Neural cell (in vitro differentiated cells): Measurements from ENCODE around the gene NUB1. TPM values are rescaled to one million over a fixed set of nuclear protein-coding genes. Genes with fewer than 3 reads are reported as not detected.

Experiments
- H2AFZ ChIP-seq: fragments of 200-600, 300-800 bp; sonication (generic), shearing (Covaris generic); 2 replicates; pipeline ENCODE4 v1.6.0; 2014; ENCODE audit warnings: low read depth, mild to moderate bottlenecking, antibody characterized with exemption, low read length, moderate library complexity
- H3F3A ChIP-seq: fragments of 200-600 bp; shearing (Covaris generic); 2 replicates; pipeline ENCODE4 v1.6.1; 2016; ENCODE audit warnings: mild to moderate bottlenecking, moderate library complexity, mixed read lengths, antibody characterized with exemption, low read length; ENCODE audit not compliant: insufficient read depth, poor library complexity, severe bottlenecking
- H3K27ac ChIP-seq: fragments of 200-600, 300-800 bp; sonication (generic), shearing (Covaris generic); 2 replicates; pipeline ENCODE4 v1.5.1; 2014; ENCODE audit warnings: mild to moderate bottlenecking, low read length, moderate library complexity
- H3K27me3 ChIP-seq: fragments of 300-800, 200-600 bp; sonication (generic), shearing (Covaris generic); 2 replicates; pipeline ENCODE4 v1.6.0; 2014; ENCODE audit warnings: mild to moderate bottlenecking, low read depth, low read length, moderate library complexity; ENCODE audit not compliant: insufficient read depth
- H3K36me3 ChIP-seq: fragments of 300-800, 200-600 bp; sonication (generic), shearing (Covaris generic); 2 replicates; pipeline ENCODE4 v1.5.1; 2014; ENCODE audit warnings: mild to moderate bottlenecking, antibody characterized with exemption, low read length, moderate library complexity; ENCODE audit not compliant: insufficient read depth
- H3K4me2 ChIP-seq: fragments of 300-800, 200-600 bp; sonication (generic), shearing (Covaris generic); 2 replicates; pipeline ENCODE4 v1.6.0; 2014; ENCODE audit warnings: mild to moderate bottlenecking, low read length
- H3K4me3 ChIP-seq: fragments of 300-800, 200-600 bp; sonication (generic), shearing (Covaris generic); 2 replicates; pipeline ENCODE4 v1.5.1; 2014; ENCODE audit warnings: mild to moderate bottlenecking, low read length, moderate library complexity
- H3K79me2 ChIP-seq: fragments of 200-600 bp; shearing (Covaris generic); replicated peaks from 2 replicates; pipeline ENCODE4 v1.6.0; 2014; ENCODE audit warnings: mild to moderate bottlenecking, low read length, moderate library complexity; ENCODE audit not compliant: insufficient read depth
- H3K9ac ChIP-seq: fragments of 300-800, 200-600 bp; sonication (generic), shearing (Covaris generic); 2 replicates; pipeline ENCODE4 v1.6.1; 2016; ENCODE audit warnings: mild to moderate bottlenecking, low read length, mixed read lengths
- H3K9me2 ChIP-seq: fragments of 200-600 bp; shearing (Covaris generic); 2 replicates; pipeline ENCODE4 v1.6.1; 2016; ENCODE audit warnings: mild to moderate bottlenecking, low read length, mixed read lengths; ENCODE audit not compliant: insufficient read depth
- H3K9me3 ChIP-seq: fragments of 200-600, 300-800 bp; sonication (generic), shearing (Covaris generic); 2 replicates; pipeline ENCODE4 v1.6.1; 2016; ENCODE audit warnings: mild to moderate bottlenecking, mixed run types, low read length, moderate library complexity, mixed read lengths
- H4K20me1 ChIP-seq: fragments of 200-600 bp; shearing (Covaris generic); 2 replicates; pipeline ENCODE4 v1.6.1; 2016; ENCODE audit warnings: mild to moderate bottlenecking, mixed run types; ENCODE audit not compliant: insufficient read depth
- CTCF ChIP-seq: fragments of 450-650 bp; IDR thresholded peaks from 2 replicates; pipeline ENCODE4 v1.5.1; 2014; ENCODE audit warnings: antibody characterized with exemption, mild to moderate bottlenecking, moderate library complexity; ENCODE audit not compliant: poor library complexity, severe bottlenecking
- EP300 ChIP-seq: fragments of 450-650 bp; conservative IDR thresholded peaks from 2 replicates; pipeline ENCODE4 v1.6.1; 2014; ENCODE audit warnings: antibody characterized with exemption, mild to moderate bottlenecking, moderate library complexity; ENCODE audit not compliant: poor library complexity, severe bottlenecking
- EZH2 ChIP-seq: fragments of 200-600, 300-800 bp; shearing (Covaris generic), sonication (generic); IDR thresholded peaks from 2 replicates; pipeline ENCODE4 v1.6.1; 2014; ENCODE audit warnings: antibody characterized with exemption, low read length, borderline replicate concordance, mild to moderate bottlenecking; ENCODE audit not compliant: insufficient read depth, poor library complexity, severe bottlenecking
- MXI1 ChIP-seq: fragments of 450-650 bp; conservative IDR thresholded peaks from 2 replicates; pipeline ENCODE4 v1.6.1; 2014; ENCODE audit warnings: antibody characterized with exemption, mild to moderate bottlenecking; ENCODE audit not compliant: poor library complexity, severe bottlenecking
- POLR2AphosphoS5 ChIP-seq: IDR thresholded peaks from 2 replicates; pipeline ENCODE4 v1.6.1; 2012
- RAD21 ChIP-seq: fragments of 450-650 bp; conservative IDR thresholded peaks from 2 replicates; pipeline ENCODE4 v1.6.1; 2014; ENCODE audit warnings: antibody characterized with exemption, mild to moderate bottlenecking, moderate library complexity
- REST ChIP-seq: IDR thresholded peaks from 2 replicates; pipeline ENCODE4 v1.6.1; 2012; ENCODE audit warnings: borderline replicate concordance
- SMC3 ChIP-seq: fragments of 450-650 bp; conservative IDR thresholded peaks from 2 replicates; pipeline ENCODE4 v1.6.1; 2014; ENCODE audit warnings: antibody characterized with exemption, mild to moderate bottlenecking, moderate library complexity; ENCODE audit not compliant: poor library complexity
- TAF1 ChIP-seq: IDR thresholded peaks from 2 replicates; pipeline ENCODE4 v1.6.1; 2012; ENCODE audit warnings: low read depth
- polyA plus RNA-seq: library from polyadenylated mRNA; depleted of rRNA; stranded (reverse); fragments of >200 nt; gene quantifications from 2 replicates; pipeline ENCODE4 v1.2.3, GENCODE V29; 2014

The NUB1 gene
- polyA plus RNA-seq, 1 donor from 2014 or later: 48.4 TPM

GRCh38 chr7:151320263-151320845 lies 21.3 kb upstream of the NUB1 start:
- Histone ChIP-seq H3K79me2 (no peaks in the 10 kb centered on the region), H3F3A (no peaks in the 10 kb centered on the region), H3K4me2 (no peak overlapping the region), H3K9me3 (no peaks in the 10 kb centered on the region), H3K36me3 (no peaks in the 10 kb centered on the region), H3K27me3 (no peaks in the 10 kb centered on the region), H3K27ac (no peak overlapping the region), H2AFZ (no peak overlapping the region), H4K20me1 (no peaks in the 10 kb centered on the region), H3K9ac (no peak overlapping the region), H3K9me2 (no peaks in the 10 kb centered on the region), H3K4me3 (no peak overlapping the region)
- TF ChIP-seq EP300: no peak
- no peak for TF ChIP-seq SMC3
- no peak for TF ChIP-seq TAF1
- no peak for TF ChIP-seq CTCF
- TF ChIP-seq MXI1: no peak
- no peak for TF ChIP-seq REST
- no peak for TF ChIP-seq POLR2AphosphoS5
- TF ChIP-seq RAD21: no peak
- TF ChIP-seq EZH2: no peak

GRCh38 chr7:151321341-151321740 lies 20.3 kb upstream of the NUB1 start:
- Histone ChIP-seq H3K9me2 (no peaks in the 10 kb centered on the region), H3K27ac (no peak overlapping the region), H3K36me3 (no peaks in the 10 kb centered on the region), H3F3A (no peaks in the 10 kb centered on the region), H3K9ac (no peak overlapping the region), H3K9me3 (no peaks in the 10 kb centered on the region), H4K20me1 (no peaks in the 10 kb centered on the region), H3K4me2 (no peak overlapping the region), H3K4me3 (no peak overlapping the region), H3K27me3 (no peaks in the 10 kb centered on the region), H3K79me2 (no peaks in the 10 kb centered on the region), H2AFZ (no peak overlapping the region)
- TF ChIP-seq EZH2 (no peak), EP300 (no peak), POLR2AphosphoS5 (no peak), MXI1 (no peak), REST (no peak), CTCF (no peak), RAD21 (no peak), TAF1 (no peak)
